Ishikawa (cell line): ENCODE measurements around the gene RGPD4.

Experiments
- CEBPB ChIP-seq: IDR thresholded peaks from 2 replicates; pipeline ENCODE4 v1.6.1; 2012
- CREB1 ChIP-seq: IDR thresholded peaks from 2 replicates; pipeline ENCODE4 v1.6.1; 2012; ENCODE audit warnings: low read depth
- EGR1 ChIP-seq: IDR thresholded peaks from 2 replicates; pipeline ENCODE4 v1.6.1; 2012
- EP300 ChIP-seq: IDR thresholded peaks from 2 replicates; pipeline ENCODE4 v1.6.1; 2012; ENCODE audit warnings: borderline replicate concordance
- FOXM1 ChIP-seq: IDR thresholded peaks from 2 replicates; pipeline ENCODE4 v1.6.1; 2012; ENCODE audit warnings: low read depth, borderline replicate concordance
- MAX ChIP-seq: IDR thresholded peaks from 2 replicates; pipeline ENCODE4 v1.6.1; 2012
- RAD21 ChIP-seq: IDR thresholded peaks from 2 replicates; pipeline ENCODE4 v1.6.1; 2012; ENCODE audit warnings: low read depth
- TAF1 ChIP-seq: IDR thresholded peaks from 2 replicates; pipeline ENCODE4 v1.6.1; 2012; ENCODE audit warnings: low read depth, mild to moderate bottlenecking
- TEAD4 ChIP-seq: IDR thresholded peaks from 2 replicates; pipeline ENCODE4 v1.6.1; 2012
- YY1 ChIP-seq: IDR thresholded peaks from 2 replicates; pipeline ENCODE4 v1.6.1; 2012; ENCODE audit warnings: low read depth
- TF ChIP-seq, protein P1 (sequence below): IDR thresholded peaks from 2 replicates; pipeline ENCODE4 v1.6.1; 2012

GRCh38 chr2:107790837-107791236 is 35.9 kb upstream of the RGPD4 start:
- TF ChIP-seq CEBPB = no peak
- no peak for TF ChIP-seq EGR1
- TF ChIP-seq RAD21 = no peak
- TF ChIP-seq TAF1 = no peak
- TF ChIP-seq EP300 = no peak
- no peak for TF ChIP-seq MAX
- TF ChIP-seq TEAD4 = no peak
- no peak for TF ChIP-seq YY1
- no peak for TF ChIP-seq FOXM1
- TF ChIP-seq CREB1 = no peak
- TF ChIP-seq, protein P1, sequence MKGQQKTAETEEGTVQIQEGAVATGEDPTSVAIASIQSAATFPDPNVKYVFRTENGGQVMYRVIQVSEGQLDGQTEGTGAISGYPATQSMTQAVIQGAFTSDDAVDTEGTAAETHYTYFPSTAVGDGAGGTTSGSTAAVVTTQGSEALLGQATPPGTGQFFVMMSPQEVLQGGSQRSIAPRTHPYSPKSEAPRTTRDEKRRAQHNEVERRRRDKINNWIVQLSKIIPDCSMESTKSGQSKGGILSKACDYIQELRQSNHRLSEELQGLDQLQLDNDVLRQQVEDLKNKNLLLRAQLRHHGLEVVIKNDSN = no peak
